WTC11 (cell line): ENCODE measurements around the gene DHX34. TPM values are rescaled to one million over a fixed set of nuclear protein-coding genes. Genes with fewer than 3 reads are reported as not detected.

Experiments
- ATAC-seq: fragments of 200-7000 bp; cut with Tn5 transposase; 2 replicates; pipeline ENCODE4 v1.10.0; 2021; ENCODE audit warnings: mild to moderate bottlenecking, moderate library complexity
- CTCF ChIA-PET: fragments of 300-600 bp; sonication (Branson Sonifier 250); formaldehyde crosslinking; loops from one replicate; lab custom pipeline; 2021; ENCODE audit warnings: antibody characterized with exemption; lab: Charles Lee
- POLR2A ChIA-PET: fragments of 350-600 bp; sonication (Branson Sonifier 250); formaldehyde crosslinking; loops from one replicate; lab custom pipeline; 2021; ENCODE audit warnings: antibody characterized with exemption; lab: Charles Lee
- DNase-seq: peaks from one replicate; pipeline ENCODE4 v3.0.0; 2021; ENCODE audit warnings: low spot score
- H3K27ac Mint-ChIP-seq: 2 replicates; pipeline ENCODE4 v1.8.0; 2021; ENCODE audit warnings: mixed read lengths
- H3K27me3 Mint-ChIP-seq: 2 replicates; pipeline ENCODE4 v1.8.0; 2021; ENCODE audit warnings: low read depth, mild to moderate bottlenecking, moderate library complexity, mixed read lengths
- H3K36me3 Mint-ChIP-seq: 2 replicates; pipeline ENCODE4 v1.8.0; 2021; ENCODE audit warnings: mixed read lengths
- H3K4me1 Mint-ChIP-seq: 2 replicates; pipeline ENCODE4 v1.8.0; 2022; ENCODE audit warnings: mixed read lengths
- H3K4me3 Mint-ChIP-seq: 2 replicates; pipeline ENCODE4 v1.8.0; 2021; ENCODE audit warnings: mild to moderate bottlenecking, moderate library complexity, mixed read lengths
- H3K9me3 Mint-ChIP-seq: 2 replicates; pipeline ENCODE4 v1.8.0; 2021; ENCODE audit warnings: mixed read lengths
- ATF1 ChIP-seq: sonication (generic); formaldehyde crosslinking; IDR thresholded peaks from 2 replicates; pipeline ENCODE4 v1.8.1; 2023; ENCODE audit warnings: mild to moderate bottlenecking, moderate library complexity, missing genetic modification reagents
- EMX1 ChIP-seq: fragments of 250-450 bp; sonication (Bioruptor Pico); IDR thresholded peaks from 2 replicates; pipeline ENCODE4 v1.8.0; 2021; ENCODE audit warnings: mild to moderate bottlenecking
- ESRRA ChIP-seq: sonication (generic); formaldehyde crosslinking; IDR thresholded peaks from 2 replicates; pipeline ENCODE4 v1.8.1; 2022; ENCODE audit warnings: mild to moderate bottlenecking, missing genetic modification reagents, borderline replicate concordance
- FOXJ3 ChIP-seq: sonication (generic); formaldehyde crosslinking; IDR thresholded peaks from 2 replicates; pipeline ENCODE4 v1.9.0; 2021; ENCODE audit warnings: missing genetic modification reagents, mild to moderate bottlenecking, borderline replicate concordance
- GTF2I ChIP-seq: fragments of 250-450 bp; sonication (Bioruptor Pico); conservative IDR thresholded peaks from 2 replicates; pipeline ENCODE4 v1.4.0; 2021; ENCODE audit warnings: mild to moderate bottlenecking
- IRF2 ChIP-seq: sonication (generic); formaldehyde crosslinking; IDR thresholded peaks from 2 replicates; pipeline ENCODE4 v1.8.0; 2022; ENCODE audit warnings: low read depth, missing genetic modification reagents, borderline replicate concordance
- MYBL2 ChIP-seq: sonication (generic); formaldehyde crosslinking; IDR thresholded peaks from 2 replicates; pipeline ENCODE4 v1.8.1; 2023; ENCODE audit warnings: mild to moderate bottlenecking, moderate library complexity, missing genetic modification reagents
- NFATC4 ChIP-seq: fragments of 250-450 bp; sonication (Bioruptor Pico); IDR thresholded peaks from 2 replicates; pipeline ENCODE4 v1.9.0; 2021; ENCODE audit warnings: mild to moderate bottlenecking
- NFYB ChIP-seq: sonication (generic); formaldehyde crosslinking; conservative IDR thresholded peaks from 2 replicates; pipeline ENCODE4 v1.8.0; 2022; ENCODE audit warnings: low read depth, missing genetic modification reagents
- NR1H2 ChIP-seq: sonication (generic); formaldehyde crosslinking; IDR thresholded peaks from 2 replicates; pipeline ENCODE4 v1.9.0; 2021; ENCODE audit warnings: mild to moderate bottlenecking, moderate library complexity, missing genetic modification reagents
- RORB ChIP-seq: fragments of 250-450 bp; sonication (Bioruptor Pico); IDR thresholded peaks from 2 replicates; pipeline ENCODE4 v1.9.0; 2021; ENCODE audit warnings: mild to moderate bottlenecking
- SMAD4 ChIP-seq: sonication (generic); formaldehyde crosslinking; IDR thresholded peaks from 2 replicates; pipeline ENCODE4 v1.8.0; 2022; ENCODE audit warnings: mild to moderate bottlenecking, missing genetic modification reagents
- ZBTB21 ChIP-seq: sonication (generic); formaldehyde crosslinking; IDR thresholded peaks from 2 replicates; pipeline ENCODE4 v1.8.1; 2023; ENCODE audit warnings: mild to moderate bottlenecking, missing genetic modification reagents, borderline replicate concordance
- ZNF138 ChIP-seq: sonication (generic); formaldehyde crosslinking; conservative IDR thresholded peaks from 2 replicates; pipeline ENCODE4 v1.8.1; 2022; ENCODE audit warnings: mild to moderate bottlenecking, moderate library complexity, missing genetic modification reagents
- ZNF396 ChIP-seq: fragments of 250-450 bp; sonication (Bioruptor Pico); IDR thresholded peaks from 2 replicates; pipeline ENCODE4 v1.8.0; 2021; ENCODE audit warnings: mild to moderate bottlenecking, moderate library complexity, borderline replicate concordance
- total RNA-seq: library from RNA; stranded (reverse); gene quantifications from 3 replicates; pipeline ENCODE4 v1.2.3, GENCODE V29; 2021
- TF ChIP-seq, protein P1 (sequence below): sonication (generic); formaldehyde crosslinking; IDR thresholded peaks from 2 replicates; pipeline ENCODE4 v1.8.1; 2022; ENCODE audit warnings: low read depth, missing genetic modification reagents, borderline replicate concordance
- TF ChIP-seq, protein P2 (sequence below): sonication (generic); formaldehyde crosslinking; IDR thresholded peaks from 2 replicates; pipeline ENCODE4 v1.8.1; 2023; ENCODE audit warnings: mild to moderate bottlenecking, missing genetic modification reagents, moderate library complexity
- TF ChIP-seq, protein P3 (sequence below): sonication (generic); formaldehyde crosslinking; IDR thresholded peaks from 2 replicates; pipeline ENCODE4 v1.8.1; 2023; ENCODE audit warnings: mild to moderate bottlenecking, missing genetic modification reagents
- TF ChIP-seq, protein P4 (sequence below): sonication (generic); formaldehyde crosslinking; IDR thresholded peaks from 2 replicates; pipeline ENCODE4 v1.8.0; 2022; ENCODE audit warnings: mild to moderate bottlenecking, missing genetic modification reagents
- TF ChIP-seq, protein P5 (sequence below): sonication (generic); formaldehyde crosslinking; IDR thresholded peaks from 2 replicates; pipeline ENCODE4 v1.8.1; 2022; ENCODE audit warnings: low read depth, mild to moderate bottlenecking, moderate library complexity, missing genetic modification reagents, borderline replicate concordance
- TF ChIP-seq, protein P6 (sequence below): fragments of 250-450 bp; sonication (Bioruptor Pico); IDR thresholded peaks from 2 replicates; pipeline ENCODE4 v1.9.0; 2021; ENCODE audit warnings: mild to moderate bottlenecking

The DHX34 gene
- total RNA-seq, 1 experiment from 2014 or later = 35.6 TPM

DNA sequence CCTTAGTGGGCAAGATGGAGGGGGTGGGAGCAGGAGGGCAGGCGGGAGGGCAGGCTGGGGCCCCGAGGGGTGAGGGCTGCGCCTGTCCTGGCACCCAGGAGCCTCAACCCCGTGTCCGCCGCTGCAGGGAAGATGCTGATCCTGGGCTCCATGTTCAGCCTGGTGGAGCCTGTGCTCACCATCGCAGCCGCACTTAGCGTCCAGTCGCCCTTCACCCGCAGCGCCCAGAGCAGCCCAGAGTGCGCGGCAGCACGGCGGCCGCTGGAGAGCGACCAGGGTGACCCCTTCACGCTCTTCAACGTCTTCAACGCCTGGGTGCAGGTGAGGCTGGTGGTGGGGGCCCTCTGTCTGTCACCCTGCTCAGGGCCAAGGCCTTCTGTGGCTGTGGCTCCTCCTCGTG, 23.5 kb downstream of the DHX34 start (continued):
- TF ChIP-seq, protein P1, sequence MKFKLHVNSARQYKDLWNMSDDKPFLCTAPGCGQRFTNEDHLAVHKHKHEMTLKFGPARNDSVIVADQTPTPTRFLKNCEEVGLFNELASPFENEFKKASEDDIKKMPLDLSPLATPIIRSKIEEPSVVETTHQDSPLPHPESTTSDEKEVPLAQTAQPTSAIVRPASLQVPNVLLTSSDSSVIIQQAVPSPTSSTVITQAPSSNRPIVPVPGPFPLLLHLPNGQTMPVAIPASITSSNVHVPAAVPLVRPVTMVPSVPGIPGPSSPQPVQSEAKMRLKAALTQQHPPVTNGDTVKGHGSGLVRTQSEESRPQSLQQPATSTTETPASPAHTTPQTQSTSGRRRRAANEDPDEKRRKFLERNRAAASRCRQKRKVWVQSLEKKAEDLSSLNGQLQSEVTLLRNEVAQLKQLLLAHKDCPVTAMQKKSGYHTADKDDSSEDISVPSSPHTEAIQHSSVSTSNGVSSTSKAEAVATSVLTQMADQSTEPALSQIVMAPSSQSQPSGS (CRISPR knock-in tag) = no peak

DNA sequence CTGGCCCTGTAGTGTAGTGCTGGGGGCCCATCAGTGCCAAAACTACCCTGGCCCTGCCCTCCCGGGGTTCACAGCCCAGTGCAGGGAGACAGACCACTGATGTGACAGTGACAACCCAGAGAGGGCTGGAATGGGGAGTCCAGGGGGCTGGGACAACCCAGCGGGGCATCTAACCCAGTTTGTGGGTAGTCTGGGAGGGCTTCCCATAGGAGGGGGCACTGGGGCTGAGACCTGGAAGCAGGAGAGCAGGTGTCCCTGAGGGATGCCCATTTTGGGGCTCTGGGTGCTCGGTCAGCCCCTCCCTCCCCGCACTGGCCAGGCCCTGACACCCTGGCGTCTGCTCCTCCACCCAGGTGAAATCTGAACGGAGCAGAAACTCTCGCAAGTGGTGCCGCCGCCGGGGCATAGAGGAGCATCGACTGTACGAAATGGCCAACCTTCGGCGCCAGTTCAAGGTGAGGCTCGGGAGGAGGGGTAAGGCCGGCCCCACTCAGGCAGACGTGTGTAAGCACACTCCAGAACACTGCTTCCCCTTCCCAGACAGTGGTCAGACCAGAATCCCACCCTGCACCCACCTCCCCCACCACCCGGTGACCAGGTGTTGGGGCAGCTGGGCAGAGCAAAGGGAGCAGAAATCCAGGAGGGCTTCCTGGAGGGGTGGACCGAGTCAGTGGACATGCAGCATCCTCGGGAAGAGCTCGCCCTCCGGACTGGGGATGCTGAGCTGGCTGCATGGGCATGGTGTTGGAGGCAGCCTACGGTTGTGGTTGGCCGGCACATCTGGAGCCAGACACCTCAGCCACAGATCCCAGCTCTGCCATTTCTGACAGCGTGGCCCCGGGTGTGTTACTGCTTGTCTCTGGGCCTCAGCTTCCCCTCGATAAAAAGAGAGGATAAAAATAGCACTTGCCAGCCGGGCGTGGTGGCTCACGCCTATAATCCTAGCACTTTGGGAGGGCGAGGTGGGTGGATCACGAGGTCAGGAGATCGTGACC, 24.4 kb downstream of the DHX34 start:
- no peaks in the 10 kb centered on the region for H3K4me1 Mint-ChIP-seq
- no peaks in the 10 kb centered on the region for H3K27me3 Mint-ChIP-seq
- ChIA-PET POLR2A (no interaction called here), CTCF (interaction anchor here (1.1 kb wide), 1 partner anchor 18 kb away, joined by 3 read pairs; no protein-coding TSS in a partner anchor)
- TF ChIP-seq NFYB (CRISPR knock-in tag) = no peak
- TF ChIP-seq FOXJ3 = no peak
- TF ChIP-seq ATF1 (CRISPR knock-in tag) = no peak
- TF ChIP-seq MYBL2 = no peak
- no peak for TF ChIP-seq RORB (CRISPR knock-in tag)
- TF ChIP-seq IRF2 = no peak
- TF ChIP-seq, protein P2, sequence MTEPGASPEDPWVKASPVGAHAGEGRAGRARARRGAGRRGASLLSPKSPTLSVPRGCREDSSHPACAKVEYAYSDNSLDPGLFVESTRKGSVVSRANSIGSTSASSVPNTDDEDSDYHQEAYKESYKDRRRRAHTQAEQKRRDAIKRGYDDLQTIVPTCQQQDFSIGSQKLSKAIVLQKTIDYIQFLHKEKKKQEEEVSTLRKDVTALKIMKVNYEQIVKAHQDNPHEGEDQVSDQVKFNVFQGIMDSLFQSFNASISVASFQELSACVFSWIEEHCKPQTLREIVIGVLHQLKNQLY (CRISPR knock-in tag) = no peak
- no peak for TF ChIP-seq EMX1 (CRISPR knock-in tag)
- TF ChIP-seq, protein P3, sequence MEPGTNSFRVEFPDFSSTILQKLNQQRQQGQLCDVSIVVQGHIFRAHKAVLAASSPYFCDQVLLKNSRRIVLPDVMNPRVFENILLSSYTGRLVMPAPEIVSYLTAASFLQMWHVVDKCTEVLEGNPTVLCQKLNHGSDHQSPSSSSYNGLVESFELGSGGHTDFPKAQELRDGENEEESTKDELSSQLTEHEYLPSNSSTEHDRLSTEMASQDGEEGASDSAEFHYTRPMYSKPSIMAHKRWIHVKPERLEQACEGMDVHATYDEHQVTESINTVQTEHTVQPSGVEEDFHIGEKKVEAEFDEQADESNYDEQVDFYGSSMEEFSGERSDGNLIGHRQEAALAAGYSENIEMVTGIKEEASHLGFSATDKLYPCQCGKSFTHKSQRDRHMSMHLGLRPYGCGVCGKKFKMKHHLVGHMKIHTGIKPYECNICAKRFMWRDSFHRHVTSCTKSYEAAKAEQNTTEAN (CRISPR knock-in tag) = no peak
- no peak for TF ChIP-seq SMAD4 (CRISPR knock-in tag)
- TF ChIP-seq, protein P4, sequence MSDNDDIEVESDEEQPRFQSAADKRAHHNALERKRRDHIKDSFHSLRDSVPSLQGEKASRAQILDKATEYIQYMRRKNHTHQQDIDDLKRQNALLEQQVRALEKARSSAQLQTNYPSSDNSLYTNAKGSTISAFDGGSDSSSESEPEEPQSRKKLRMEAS (CRISPR knock-in tag) = no peak
- TF ChIP-seq ZNF396 (CRISPR knock-in tag) = no peak
- TF ChIP-seq, protein P5, sequence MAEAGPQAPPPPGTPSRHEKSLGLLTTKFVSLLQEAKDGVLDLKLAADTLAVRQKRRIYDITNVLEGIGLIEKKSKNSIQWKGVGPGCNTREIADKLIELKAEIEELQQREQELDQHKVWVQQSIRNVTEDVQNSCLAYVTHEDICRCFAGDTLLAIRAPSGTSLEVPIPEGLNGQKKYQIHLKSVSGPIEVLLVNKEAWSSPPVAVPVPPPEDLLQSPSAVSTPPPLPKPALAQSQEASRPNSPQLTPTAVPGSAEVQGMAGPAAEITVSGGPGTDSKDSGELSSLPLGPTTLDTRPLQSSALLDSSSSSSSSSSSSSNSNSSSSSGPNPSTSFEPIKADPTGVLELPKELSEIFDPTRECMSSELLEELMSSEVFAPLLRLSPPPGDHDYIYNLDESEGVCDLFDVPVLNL (CRISPR knock-in tag) = no peak
- TF ChIP-seq ZBTB21 (CRISPR knock-in tag) = no peak
- no peak for TF ChIP-seq NFATC4 (CRISPR knock-in tag)
- no peak for TF ChIP-seq ESRRA (CRISPR knock-in tag)
- no peak for TF ChIP-seq NR1H2 (CRISPR knock-in tag)
- TF ChIP-seq, protein P6, sequence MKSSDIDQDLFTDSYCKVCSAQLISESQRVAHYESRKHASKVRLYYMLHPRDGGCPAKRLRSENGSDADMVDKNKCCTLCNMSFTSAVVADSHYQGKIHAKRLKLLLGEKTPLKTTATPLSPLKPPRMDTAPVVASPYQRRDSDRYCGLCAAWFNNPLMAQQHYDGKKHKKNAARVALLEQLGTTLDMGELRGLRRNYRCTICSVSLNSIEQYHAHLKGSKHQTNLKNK (CRISPR knock-in tag) = no peak
- TF ChIP-seq GTF2I (CRISPR knock-in tag) = no peak
- TF ChIP-seq ZNF138 (CRISPR knock-in tag) = no peak
- H3K4me3 Mint-ChIP-seq = no peak overlapping the region
- H3K36me3 Mint-ChIP-seq = peaks cover 40% of the 10 kb centered on the region
- no peaks in the 10 kb centered on the region for H3K9me3 Mint-ChIP-seq
- no peak overlapping the region for H3K27ac Mint-ChIP-seq
- DNase-seq (no peak), ATAC-seq (no peak)
